ENCODE results near the gene SERPINB1. TPM values are rescaled to one million over a fixed set of nuclear protein-coding genes. Genes with fewer than 3 reads are reported as not detected.

SERPINB1 gene
- total and polyA plus RNA-seq, 9 of the 15 experiments (the other 6 are each of a cell fraction or from before 2014, with no cell fraction given): 33.9 to 108 (median 63.8) TPM

DNA sequence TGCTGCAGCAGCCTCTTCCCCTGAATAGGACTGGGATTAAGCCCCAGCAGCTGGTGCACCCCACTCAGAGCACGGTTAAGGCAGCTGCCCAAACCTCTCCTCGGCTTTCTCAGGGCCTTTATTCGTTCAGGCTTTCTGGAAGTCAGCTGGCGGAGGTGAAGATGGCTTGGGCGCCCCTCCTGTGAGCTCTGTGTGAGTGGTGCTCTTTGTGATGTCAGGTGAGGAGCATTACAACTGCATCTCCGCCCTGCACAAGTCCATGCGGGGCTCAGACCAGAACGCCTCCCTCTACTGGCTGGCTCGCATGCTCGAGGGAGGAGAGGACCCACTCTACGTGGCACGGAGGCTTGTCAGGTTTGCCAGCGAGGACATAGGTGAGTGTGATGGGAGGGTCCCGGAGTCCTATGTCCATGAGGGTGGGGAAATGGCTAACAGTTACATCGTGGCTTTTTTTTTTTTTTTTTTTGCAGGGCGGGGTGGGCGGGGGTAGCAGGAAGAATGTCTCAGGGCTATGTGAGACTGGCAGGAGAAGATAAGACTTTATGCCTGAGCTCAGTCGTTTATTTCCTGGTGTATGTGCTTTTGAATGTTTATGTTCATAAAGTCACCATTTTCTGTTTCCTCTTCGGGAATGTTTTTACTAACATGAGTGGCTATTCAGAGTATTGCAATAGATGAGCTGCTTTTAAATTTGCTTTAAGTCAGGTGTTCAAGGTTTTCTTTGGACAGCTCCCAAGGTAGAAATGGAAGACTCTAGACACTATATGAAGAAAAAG, 58.3 kb downstream of the SERPINB1 start (continued):
- TF ChIP-seq PYGO2 (tag; IDR thresholded peaks at IDR 0.05): no peak
- TF ChIP-seq BHLHE40 (IDR thresholded peaks at IDR 0.05; ENCODE audit: low read length): 0 out of 2 replicates have a peak, but pooled peaks have one; percentile 38
- no peak for TF ChIP-seq ZNF134 (CRISPR knock-in tag; conservative IDR thresholded peaks at IDR 0.05)
- no peak for TF ChIP-seq SAFB2 (IDR thresholded peaks at IDR 0.05; ENCODE audit: borderline replicate concordance, low read depth, low read length, severe bottlenecking)
- 0 out of 4 replicates have a peak, but pooled peaks of 1 of the 2 experiments have one; percentile 32 for TF ChIP-seq RAD21 (CRISPR knock-in tag; conservative IDR thresholded peaks at IDR 0.05 in 1 of 2, IDR thresholded peaks at IDR 0.05 in 1 of 2)
- TF ChIP-seq LCOR (CRISPR knock-in tag; IDR thresholded peaks at IDR 0.05): no peak
- TF ChIP-seq ILK (tag; IDR thresholded peaks at IDR 0.05; ENCODE audit: borderline replicate concordance, low read depth): no peak
- no peak for TF ChIP-seq NONO (IDR thresholded peaks at IDR 0.05; ENCODE audit: low read depth in 2 of 2, low read length in 1 of 2)
- TF ChIP-seq, protein P1, sequence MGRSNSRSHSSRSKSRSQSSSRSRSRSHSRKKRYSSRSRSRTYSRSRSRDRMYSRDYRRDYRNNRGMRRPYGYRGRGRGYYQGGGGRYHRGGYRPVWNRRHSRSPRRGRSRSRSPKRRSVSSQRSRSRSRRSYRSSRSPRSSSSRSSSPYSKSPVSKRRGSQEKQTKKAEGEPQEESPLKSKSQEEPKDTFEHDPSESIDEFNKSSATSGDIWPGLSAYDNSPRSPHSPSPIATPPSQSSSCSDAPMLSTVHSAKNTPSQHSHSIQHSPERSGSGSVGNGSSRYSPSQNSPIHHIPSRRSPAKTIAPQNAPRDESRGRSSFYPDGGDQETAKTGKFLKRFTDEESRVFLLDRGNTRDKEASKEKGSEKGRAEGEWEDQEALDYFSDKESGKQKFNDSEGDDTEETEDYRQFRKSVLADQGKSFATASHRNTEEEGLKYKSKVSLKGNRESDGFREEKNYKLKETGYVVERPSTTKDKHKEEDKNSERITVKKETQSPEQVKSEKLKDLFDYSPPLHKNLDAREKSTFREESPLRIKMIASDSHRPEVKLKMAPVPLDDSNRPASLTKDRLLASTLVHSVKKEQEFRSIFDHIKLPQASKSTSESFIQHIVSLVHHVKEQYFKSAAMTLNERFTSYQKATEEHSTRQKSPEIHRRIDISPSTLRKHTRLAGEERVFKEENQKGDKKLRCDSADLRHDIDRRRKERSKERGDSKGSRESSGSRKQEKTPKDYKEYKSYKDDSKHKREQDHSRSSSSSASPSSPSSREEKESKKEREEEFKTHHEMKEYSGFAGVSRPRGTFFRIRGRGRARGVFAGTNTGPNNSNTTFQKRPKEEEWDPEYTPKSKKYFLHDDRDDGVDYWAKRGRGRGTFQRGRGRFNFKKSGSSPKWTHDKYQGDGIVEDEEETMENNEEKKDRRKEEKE (IDR thresholded peaks at IDR 0.05; ENCODE audit: borderline replicate concordance in 1 of 2, control insufficient read depth in 1 of 2, low read depth in 2 of 2, low read length in 1 of 2): no peak
- TF ChIP-seq, protein P2, sequence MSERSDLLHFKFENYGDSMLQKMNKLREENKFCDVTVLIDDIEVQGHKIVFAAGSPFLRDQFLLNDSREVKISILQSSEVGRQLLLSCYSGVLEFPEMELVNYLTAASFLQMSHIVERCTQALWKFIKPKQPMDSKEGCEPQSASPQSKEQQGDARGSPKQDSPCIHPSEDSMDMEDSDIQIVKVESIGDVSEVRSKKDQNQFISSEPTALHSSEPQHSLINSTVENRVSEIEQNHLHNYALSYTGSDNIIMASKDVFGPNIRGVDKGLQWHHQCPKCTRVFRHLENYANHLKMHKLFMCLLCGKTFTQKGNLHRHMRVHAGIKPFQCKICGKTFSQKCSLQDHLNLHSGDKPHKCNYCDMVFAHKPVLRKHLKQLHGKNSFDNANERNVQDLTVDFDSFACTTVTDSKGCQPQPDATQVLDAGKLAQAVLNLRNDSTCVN (CRISPR knock-in tag; IDR thresholded peaks at IDR 0.05): no peak
- TF ChIP-seq CBX1 (IDR thresholded peaks at IDR 0.05; ENCODE audit: low read depth): no peak
- no peak for TF ChIP-seq TCFL5 (CRISPR knock-in tag; conservative IDR thresholded peaks at IDR 0.05)
- peak; percentile 38 for TF ChIP-seq TCF3 (CRISPR knock-in tag; IDR thresholded peaks at IDR 0.05)
- no peak for TF ChIP-seq SOX6 (IDR thresholded peaks at IDR 0.05)
- TF ChIP-seq ZNF282 (CRISPR knock-in tag; IDR thresholded peaks at IDR 0.05): no peak
- TF ChIP-seq, protein P3, sequence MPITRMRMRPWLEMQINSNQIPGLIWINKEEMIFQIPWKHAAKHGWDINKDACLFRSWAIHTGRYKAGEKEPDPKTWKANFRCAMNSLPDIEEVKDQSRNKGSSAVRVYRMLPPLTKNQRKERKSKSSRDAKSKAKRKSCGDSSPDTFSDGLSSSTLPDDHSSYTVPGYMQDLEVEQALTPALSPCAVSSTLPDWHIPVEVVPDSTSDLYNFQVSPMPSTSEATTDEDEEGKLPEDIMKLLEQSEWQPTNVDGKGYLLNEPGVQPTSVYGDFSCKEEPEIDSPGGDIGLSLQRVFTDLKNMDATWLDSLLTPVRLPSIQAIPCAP (CRISPR knock-in tag; IDR thresholded peaks at IDR 0.05; ENCODE audit: borderline replicate concordance): no peak
- TF ChIP-seq, protein P4, sequence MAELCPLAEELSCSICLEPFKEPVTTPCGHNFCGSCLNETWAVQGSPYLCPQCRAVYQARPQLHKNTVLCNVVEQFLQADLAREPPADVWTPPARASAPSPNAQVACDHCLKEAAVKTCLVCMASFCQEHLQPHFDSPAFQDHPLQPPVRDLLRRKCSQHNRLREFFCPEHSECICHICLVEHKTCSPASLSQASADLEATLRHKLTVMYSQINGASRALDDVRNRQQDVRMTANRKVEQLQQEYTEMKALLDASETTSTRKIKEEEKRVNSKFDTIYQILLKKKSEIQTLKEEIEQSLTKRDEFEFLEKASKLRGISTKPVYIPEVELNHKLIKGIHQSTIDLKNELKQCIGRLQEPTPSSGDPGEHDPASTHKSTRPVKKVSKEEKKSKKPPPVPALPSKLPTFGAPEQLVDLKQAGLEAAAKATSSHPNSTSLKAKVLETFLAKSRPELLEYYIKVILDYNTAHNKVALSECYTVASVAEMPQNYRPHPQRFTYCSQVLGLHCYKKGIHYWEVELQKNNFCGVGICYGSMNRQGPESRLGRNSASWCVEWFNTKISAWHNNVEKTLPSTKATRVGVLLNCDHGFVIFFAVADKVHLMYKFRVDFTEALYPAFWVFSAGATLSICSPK (IDR thresholded peaks at IDR 0.05; ENCODE audit: borderline replicate concordance): no peak
